B cell (primary cell): ENCODE measurements around the gene DYRK2. TPM values are rescaled to one million over a fixed set of nuclear protein-coding genes. Genes with fewer than 3 reads are reported as not detected.

Experiments
- ATAC-seq: fragments of 200-7000 bp; cut with Tn5 transposase; one replicate; pipeline ENCODE4 v1.10.0; 2021; ENCODE audit warnings: low read depth, mild to moderate bottlenecking, moderate number of reproducible peaks, moderate library complexity
- CTCF ChIA-PET: fragments of 350-600 bp; sonication (Branson Sonifier 250); formaldehyde crosslinking; loops from one replicate; lab custom pipeline; 2021; ENCODE audit warnings: antibody characterized with exemption, inconsistent platforms; lab: Charles Lee
- POLR2A ChIA-PET: fragments of 350-600 bp; sonication (Branson Sonifier 250); formaldehyde crosslinking; loops from one replicate; lab custom pipeline; 2021; ENCODE audit warnings: antibody characterized with exemption; lab: Charles Lee
- DNase-seq: peaks from one replicate; pipeline ENCODE4 v3.0.0; 2013
- H2AFZ ChIP-seq: 2 replicates; pipeline ENCODE4 v1.6.1; 2012; ENCODE audit warnings: mild to moderate bottlenecking, low read depth, low read length; ENCODE audit not compliant: insufficient read depth, poor library complexity, severe bottlenecking
- H3K27ac ChIP-seq, 2 donors: 1 replicate in 1 of 2; 2 replicates in 1 of 2; pipeline ENCODE4 v1.5.1; 2012 to 2013; ENCODE audit warnings: low read length in 2 of 2, mild to moderate bottlenecking in 2 of 2, moderate library complexity in 1 of 2
- H3K27me3 ChIP-seq, 4 experiments: fragments of 200-600 bp in 1 of 4; sonication (generic) in 1 of 4; replicated peaks in 1 of 4; 1 replicate in 2 of 4; 2 replicates in 2 of 4; pipeline versions ENCODE4 v1.6.1 to v1.7.0; 2013 to 2016; ENCODE audit warnings: low read length in 3 of 4, mild to moderate bottlenecking in 2 of 4, mixed read lengths in 1 of 4, moderate library complexity in 1 of 4; ENCODE audit not compliant: insufficient read depth in 4 of 4, control insufficient read depth in 3 of 4; ENCODE audit errors: control extremely low read depth in 1 of 4
- H3K36me3 ChIP-seq, 2 experiments: replicated peaks in 1 of 2; 1 replicate in 1 of 2; 2 replicates in 1 of 2; pipeline versions ENCODE4 v1.6.1 to v1.7.1; 2013; ENCODE audit warnings: low read length in 1 of 2; ENCODE audit not compliant: insufficient read depth in 2 of 2, control insufficient read depth in 1 of 2; ENCODE audit errors: control extremely low read depth in 1 of 2, extremely low read depth in 1 of 2
- H3K4me1 ChIP-seq, 2 donors: fragments of 200-600 bp in 1 of 2; sonication (generic) in 1 of 2; 1 replicate in 1 of 2; 2 replicates in 1 of 2; pipeline versions ENCODE4 v1.5.1 to v1.6.1; 2013 to 2017; ENCODE audit warnings: low read length in 2 of 2; ENCODE audit not compliant: control insufficient read depth in 2 of 2, insufficient read depth in 2 of 2
- H3K4me2 ChIP-seq: replicated peaks from 2 replicates; pipeline ENCODE3; 2012; ENCODE audit warnings: mild to moderate bottlenecking, low read depth, low read length; ENCODE audit not compliant: poor library complexity, severe bottlenecking
- H3K4me3 ChIP-seq, 5 experiments: fragments of 200-600 bp in 1 of 5; sonication (generic) in 1 of 5; 1 replicate in 3 of 5; 2 replicates in 2 of 5; pipeline versions ENCODE4 v1.5.1 to v1.7.0; 2011 to 2016; ENCODE audit warnings: low read length in 4 of 5, mild to moderate bottlenecking in 4 of 5, low read depth in 2 of 5, control low read depth in 1 of 5, moderate library complexity in 1 of 5; ENCODE audit not compliant: insufficient read depth in 1 of 5; ENCODE audit errors: control extremely low read depth in 1 of 5, extremely low read depth in 1 of 5
- H3K79me2 ChIP-seq: fragments of 200-600 bp; sonication (generic); one replicate; pipeline ENCODE4 v1.6.0; 2016; ENCODE audit warnings: low read length; ENCODE audit not compliant: control insufficient read depth, insufficient read depth
- H3K9ac ChIP-seq: fragments of 200-600 bp; sonication (generic); 2 replicates; pipeline ENCODE4 v1.6.1; 2017; ENCODE audit warnings: mild to moderate bottlenecking, low read length, moderate library complexity
- H3K9me3 ChIP-seq, 3 donors: one replicate each; pipeline versions ENCODE4 v1.6.1 to v1.7.1; 2013; ENCODE audit warnings: low read length in 2 of 3; ENCODE audit not compliant: control insufficient read depth in 2 of 3, insufficient read depth in 1 of 3; ENCODE audit errors: control extremely low read depth in 1 of 3
- H4K20me1 ChIP-seq: 2 replicates; pipeline ENCODE4 v1.6.0; 2012; ENCODE audit warnings: mild to moderate bottlenecking, low read length; ENCODE audit not compliant: insufficient read depth, control insufficient read depth, poor library complexity, severe bottlenecking
- H3K27ac Mint-ChIP-seq: one replicate; pipeline ENCODE4 v1.8.0; 2021; ENCODE audit warnings: mixed read lengths
- H3K27me3 Mint-ChIP-seq: one replicate; pipeline ENCODE4 v1.8.0; 2021; ENCODE audit warnings: mixed read lengths
- H3K4me1 Mint-ChIP-seq: one replicate; pipeline ENCODE4 v1.8.0; 2021; ENCODE audit warnings: mixed read lengths
- H3K4me3 Mint-ChIP-seq: one replicate; pipeline ENCODE4 v1.8.0; 2021; ENCODE audit warnings: mixed read lengths
- H3K9me3 Mint-ChIP-seq: one replicate; pipeline ENCODE4 v1.8.0; 2022; ENCODE audit warnings: mixed read lengths; ENCODE audit not compliant: insufficient read depth
- EZH2 ChIP-seq: IDR thresholded peaks from 2 replicates; pipeline ENCODE4 v1.6.1; 2012; ENCODE audit warnings: borderline replicate concordance, low read depth, mild to moderate bottlenecking, moderate library complexity, low read length; ENCODE audit not compliant: insufficient read depth, poor library complexity, severe bottlenecking
- WGBS: methylation state at CpG from one replicate; pipeline ENCODE4 v1.1.5; 2013; ENCODE audit warnings: missing lambda C conversion rate; ENCODE audit not compliant: insufficient coverage; 5-methylcytosine and 5-hydroxymethylcytosine counted together
- intact Hi-C: fragments of 100-400 bp; cut with micrococcal nuclease; formaldehyde crosslinking; loops from one replicate; pipeline ENCODE4 v1.10.0; 2022
- polyA plus RNA-seq: library from polyadenylated mRNA; depleted of rRNA; stranded (reverse); fragments of >200 nt; gene quantifications from 2 replicates; pipeline ENCODE4 v1.2.3, GENCODE V29; 2012
- total RNA-seq, 2 donors: library from RNA; stranded (reverse); fragments of 120-200 nt in 1 of 2; gene quantifications; 1 replicate in 1 of 2; 2 replicates in 1 of 2; pipeline versions ENCODE4 v1.2.3 to v1.2.4, GENCODE V29; 2013 to 2022
- TF ChIP-seq, protein P1 (sequence below): fragments of 200-600 bp; IDR thresholded peaks from one replicate; pipeline ENCODE4 v1.8.0; 2022; ENCODE audit warnings: antibody characterized with exemption, mild to moderate bottlenecking

The DYRK2 gene
- total and polyA plus RNA-seq, 2 donors (not counting 1 experiment from before 2014, with no cell fraction given): 21.3 to 75.3 TPM

DNA sequence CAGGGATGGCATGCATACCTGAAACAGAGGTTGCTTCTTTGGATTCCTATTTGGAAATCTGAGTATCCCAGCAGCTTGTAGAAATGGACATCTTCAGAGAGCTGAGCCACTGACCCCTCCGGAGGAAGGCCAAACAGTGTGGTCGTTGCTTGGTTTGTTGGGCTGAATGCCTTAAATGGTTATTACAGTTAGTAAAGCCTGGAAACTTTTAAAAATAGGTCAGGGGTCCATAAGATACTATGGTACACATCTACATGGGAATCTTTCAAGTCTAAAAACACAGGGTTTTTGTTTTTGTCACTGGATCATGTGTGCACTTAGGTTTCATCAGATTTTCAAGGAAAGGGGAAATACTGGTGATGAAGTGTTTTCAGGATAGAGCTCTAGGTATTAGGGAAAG, 7.7 kb downstream of the DYRK2 start:
- ATAC-seq (no peak), DNase-seq (no peak)
- Histone ChIP-seq H3K4me2 (no peak overlapping the region), H3K27me3 (no peaks in the 10 kb centered on the region), H3K9ac (no peak overlapping the region), H3K79me2 (peaks cover 67% of the 10 kb centered on the region), H3K9me3 (no peaks in the 10 kb centered on the region), H2AFZ (no peak overlapping the region), H3K36me3 (peaks cover 0 to 57% of the 10 kb centered on the region in 2 experiments), H3K4me3 (no peak overlapping the region), H3K27ac (no peak overlapping the region), H3K4me1 (peaks cover 14 to 16% of the 10 kb centered on the region in 2 donors), H4K20me1 (peaks cover 82% of the 10 kb centered on the region)
- Mint-ChIP-seq H3K27me3 (no peaks in the 10 kb centered on the region), H3K27ac (no peak overlapping the region), H3K4me3 (no peak overlapping the region), H3K4me1 (peaks cover 56% of the 10 kb centered on the region), H3K9me3 (no peaks in the 10 kb centered on the region)
- WGBS: no CpG with 5 or more reads among the region's 2 CpGs
- TF ChIP-seq, protein P1, sequence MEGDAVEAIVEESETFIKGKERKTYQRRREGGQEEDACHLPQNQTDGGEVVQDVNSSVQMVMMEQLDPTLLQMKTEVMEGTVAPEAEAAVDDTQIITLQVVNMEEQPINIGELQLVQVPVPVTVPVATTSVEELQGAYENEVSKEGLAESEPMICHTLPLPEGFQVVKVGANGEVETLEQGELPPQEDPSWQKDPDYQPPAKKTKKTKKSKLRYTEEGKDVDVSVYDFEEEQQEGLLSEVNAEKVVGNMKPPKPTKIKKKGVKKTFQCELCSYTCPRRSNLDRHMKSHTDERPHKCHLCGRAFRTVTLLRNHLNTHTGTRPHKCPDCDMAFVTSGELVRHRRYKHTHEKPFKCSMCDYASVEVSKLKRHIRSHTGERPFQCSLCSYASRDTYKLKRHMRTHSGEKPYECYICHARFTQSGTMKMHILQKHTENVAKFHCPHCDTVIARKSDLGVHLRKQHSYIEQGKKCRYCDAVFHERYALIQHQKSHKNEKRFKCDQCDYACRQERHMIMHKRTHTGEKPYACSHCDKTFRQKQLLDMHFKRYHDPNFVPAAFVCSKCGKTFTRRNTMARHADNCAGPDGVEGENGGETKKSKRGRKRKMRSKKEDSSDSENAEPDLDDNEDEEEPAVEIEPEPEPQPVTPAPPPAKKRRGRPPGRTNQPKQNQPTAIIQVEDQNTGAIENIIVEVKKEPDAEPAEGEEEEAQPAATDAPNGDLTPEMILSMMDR: no peak
- no peak for TF ChIP-seq EZH2
- CTCF ChIA-PET: no interaction called here
- intact Hi-C loops: loop anchor here (10.0 kb wide), 1 partner anchor 99 kb away; no protein-coding TSS in a partner anchor
- POLR2A ChIA-PET: no interaction called here

GRCh38 chr12:67658486-67658885, 9.9 kb downstream of the DYRK2 start:
- TF ChIP-seq EZH2: no peak
- no peaks in the 10 kb centered on the region for H3K27me3 Mint-ChIP-seq
- DNase-seq (no peak), ATAC-seq (no peak)
- Histone ChIP-seq H3K4me1 (peaks cover 5 to 6% of the 10 kb centered on the region in 2 donors), H3K27me3 (no peaks in the 10 kb centered on the region), H3K27ac (no peak overlapping the region), H4K20me1 (peaks cover 94% of the 10 kb centered on the region), H2AFZ (no peak overlapping the region), H3K4me3 (no peak overlapping the region), H3K4me2 (no peak overlapping the region), H3K9ac (no peak overlapping the region), H3K9me3 (no peaks in the 10 kb centered on the region), H3K79me2 (peaks cover 50% of the 10 kb centered on the region), H3K36me3 (peaks cover 0 to 54% of the 10 kb centered on the region in 2 experiments)
- H3K27ac Mint-ChIP-seq: no peak overlapping the region
- H3K4me1 Mint-ChIP-seq: peaks cover 49% of the 10 kb centered on the region
- ChIA-PET CTCF (no interaction called here), POLR2A (no interaction called here)
- WGBS: 97% methylated on average over 7 of the region's 8 CpGs
- intact Hi-C loops: loop anchor here (10.0 kb wide), 1 partner anchor 96 kb away; no protein-coding TSS in a partner anchor
- H3K9me3 Mint-ChIP-seq: no peaks in the 10 kb centered on the region
- no peak overlapping the region for H3K4me3 Mint-ChIP-seq
